Femur (tissue), 1 donor: ENCODE results near the gene CIZ1.
"Not testable (repeated sequence)": the region's sequence is repeated elsewhere in the genome, so short reads cannot be mapped to it uniquely, and the experiment has no call there.

Source experiments
- DNase-seq: peaks from one replicate; pipeline ENCODE4 v3.0.0-alpha.2; 2017

CIZ1 gene

GRCh38 chr9:128191406-128192046 lies at the start of gene CIZ1:
Gene CIZ1, minus strand, starts transcription at chr9:128191572. Its CDS starts 715 bp downstream, at chr9:128190857.
- peak; percentile 85 for DNase-seq

- DNase-seq: no peak
Measured at GRCh38 chr9:128233817-128234406, 42.5 kb upstream of the CIZ1 start.

- DNase-seq: peak; percentile 42
Measured at GRCh38 chr9:128232528-128233428, 41.4 kb upstream of the CIZ1 start.

- peak; percentile 85 for DNase-seq
Measured at GRCh38 chr9:128231638-128232527, 40.5 kb upstream of the CIZ1 start.

GRCh38 chr9:128230897-128231296 lies 39.5 kb upstream of the CIZ1 start:
- not testable (repeated sequence) for DNase-seq

- no peak for DNase-seq
Measured at GRCh38 chr9:128226412-128226801, 35.0 kb upstream of the CIZ1 start.

- no peak for DNase-seq
Measured at GRCh38 chr9:128225770-128226411, 34.5 kb upstream of the CIZ1 start.

- no peak for DNase-seq
Measured at GRCh38 chr9:128224877-128225276, 33.5 kb upstream of the CIZ1 start.

GRCh38 chr9:128222880-128223670 lies 31.7 kb upstream of the CIZ1 start:
- DNase-seq: no peak

GRCh38 chr9:128222026-128222425 lies 30.7 kb upstream of the CIZ1 start:
- DNase-seq: no peak

- DNase-seq: no peak
Measured at GRCh38 chr9:128219831-128220230, 28.5 kb upstream of the CIZ1 start.

GRCh38 chr9:128218518-128219389 lies 27.4 kb upstream of the CIZ1 start:
- DNase-seq: peak; percentile 93

GRCh38 chr9:128218172-128218517 lies 26.8 kb upstream of the CIZ1 start:
- DNase-seq: no peak

GRCh38 chr9:128216781-128217553 lies 25.6 kb upstream of the CIZ1 start:
- no peak for DNase-seq

- DNase-seq: no peak
Measured at GRCh38 chr9:128215491-128216409, 24.4 kb upstream of the CIZ1 start.

GRCh38 chr9:128214571-128215490 lies 23.5 kb upstream of the CIZ1 start:
- DNase-seq: no peak
